GM12878 (cell line): ENCODE results near the gene NR6A1.

Experiments used
- JUND ChIP-seq: IDR thresholded peaks from 2 replicates; pipeline ENCODE4 v1.6.1; 2012; ENCODE audit warnings: low read depth, mild to moderate bottlenecking, low read length, improper control_type of control experiment, moderate library complexity
- SIX5 ChIP-seq: IDR thresholded peaks from 2 replicates; pipeline ENCODE4 v1.6.1; 2011; ENCODE audit warnings: mild to moderate bottlenecking, low read depth, low read length, moderate library complexity; ENCODE audit not compliant: severe bottlenecking

DNA sequence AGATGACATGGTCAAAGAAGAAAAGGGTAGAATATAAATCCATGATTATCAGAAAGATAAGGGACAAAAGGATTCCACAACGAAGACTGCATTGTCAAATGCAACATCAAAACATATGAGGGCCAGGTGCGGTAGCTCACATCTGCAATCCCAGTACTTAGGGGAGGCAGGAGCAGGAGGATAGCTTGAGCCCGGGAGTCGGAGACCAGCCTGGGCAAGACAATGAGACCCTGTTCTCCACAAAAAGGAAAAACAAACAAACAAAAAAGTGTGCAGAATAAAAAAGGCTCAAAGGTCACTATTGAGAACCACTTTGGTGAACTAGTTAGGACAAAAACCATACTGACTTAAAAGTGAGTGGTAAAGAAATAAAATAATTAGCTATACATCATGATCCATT, 203.7 kb downstream of the NR6A1 start:
- TF ChIP-seq SIX5 (no peak), JUND (no peak)
